GM10266 (cell line): ENCODE measurements around the gene STAM2.
"Not testable (repeated sequence)": the region's sequence is repeated elsewhere in the genome, so short reads cannot be mapped to it uniquely, and the experiment has no call there.

ENCODE experiments used
- DNase-seq: peaks from one replicate; pipeline ENCODE4 v3.0.0; 2012; ENCODE audit errors: extremely low spot score
- TF ChIP-seq, protein P1 (sequence below): IDR thresholded peaks from 2 replicates; pipeline ENCODE4 v1.5.1; 2012; ENCODE audit warnings: mild to moderate bottlenecking, low read depth; ENCODE audit not compliant: control insufficient read depth, insufficient read depth; ENCODE audit errors: missing control alignments

Gene STAM2

DNA sequence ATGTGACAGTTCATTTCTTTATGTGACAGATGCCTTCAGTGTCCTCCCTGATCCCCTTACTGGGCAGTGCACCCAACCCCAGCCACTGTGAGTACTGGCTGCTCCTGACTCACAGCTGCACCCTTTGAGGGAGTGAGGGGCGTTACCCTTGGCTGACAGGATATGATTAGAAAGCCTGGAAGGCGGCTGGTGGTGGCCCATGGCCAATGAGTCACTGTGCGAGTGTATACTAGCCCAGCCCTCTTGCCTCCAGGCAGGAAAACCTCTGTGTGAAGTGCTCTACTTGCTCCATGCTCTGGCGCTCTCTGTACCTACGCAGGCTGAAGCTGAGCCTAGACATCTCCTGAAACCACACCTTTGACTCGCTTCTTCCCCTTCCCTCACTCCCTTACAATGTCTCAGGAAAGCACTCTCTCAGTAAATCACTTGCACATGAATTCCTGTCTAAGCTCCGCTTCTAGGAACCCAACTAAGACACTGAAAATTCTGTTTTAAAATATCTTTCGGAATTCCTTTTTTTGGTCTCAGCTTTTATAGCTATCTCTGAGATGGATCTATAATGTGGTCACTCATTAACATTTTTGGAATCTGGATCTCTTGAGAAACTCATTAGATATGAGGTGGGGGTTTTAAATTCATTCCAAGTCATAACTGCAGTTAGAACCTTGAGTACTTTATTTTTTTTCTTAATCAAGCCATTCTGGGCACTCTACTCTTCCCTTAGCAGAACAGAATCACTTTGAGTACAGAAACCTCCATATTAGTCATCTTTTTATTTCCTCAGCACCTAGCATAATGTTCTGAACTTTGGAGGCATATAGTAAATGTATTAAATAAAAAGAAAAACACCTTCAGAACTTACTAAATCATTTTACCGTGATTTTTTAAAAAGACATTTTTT is 25.3 kb upstream of the STAM2 start:
- no peak for DNase-seq
- TF ChIP-seq, protein P1, sequence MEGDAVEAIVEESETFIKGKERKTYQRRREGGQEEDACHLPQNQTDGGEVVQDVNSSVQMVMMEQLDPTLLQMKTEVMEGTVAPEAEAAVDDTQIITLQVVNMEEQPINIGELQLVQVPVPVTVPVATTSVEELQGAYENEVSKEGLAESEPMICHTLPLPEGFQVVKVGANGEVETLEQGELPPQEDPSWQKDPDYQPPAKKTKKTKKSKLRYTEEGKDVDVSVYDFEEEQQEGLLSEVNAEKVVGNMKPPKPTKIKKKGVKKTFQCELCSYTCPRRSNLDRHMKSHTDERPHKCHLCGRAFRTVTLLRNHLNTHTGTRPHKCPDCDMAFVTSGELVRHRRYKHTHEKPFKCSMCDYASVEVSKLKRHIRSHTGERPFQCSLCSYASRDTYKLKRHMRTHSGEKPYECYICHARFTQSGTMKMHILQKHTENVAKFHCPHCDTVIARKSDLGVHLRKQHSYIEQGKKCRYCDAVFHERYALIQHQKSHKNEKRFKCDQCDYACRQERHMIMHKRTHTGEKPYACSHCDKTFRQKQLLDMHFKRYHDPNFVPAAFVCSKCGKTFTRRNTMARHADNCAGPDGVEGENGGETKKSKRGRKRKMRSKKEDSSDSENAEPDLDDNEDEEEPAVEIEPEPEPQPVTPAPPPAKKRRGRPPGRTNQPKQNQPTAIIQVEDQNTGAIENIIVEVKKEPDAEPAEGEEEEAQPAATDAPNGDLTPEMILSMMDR = no peak

- TF ChIP-seq, protein P1 = no peak
- DNase-seq = no peak
Observed at GRCh38 chr2:152200101-152200500, 24.5 kb upstream of the STAM2 start.

- no peak for DNase-seq
- TF ChIP-seq, protein P1 = no peak
Observed at GRCh38 chr2:152198499-152198898, 22.9 kb upstream of the STAM2 start.

DNA sequence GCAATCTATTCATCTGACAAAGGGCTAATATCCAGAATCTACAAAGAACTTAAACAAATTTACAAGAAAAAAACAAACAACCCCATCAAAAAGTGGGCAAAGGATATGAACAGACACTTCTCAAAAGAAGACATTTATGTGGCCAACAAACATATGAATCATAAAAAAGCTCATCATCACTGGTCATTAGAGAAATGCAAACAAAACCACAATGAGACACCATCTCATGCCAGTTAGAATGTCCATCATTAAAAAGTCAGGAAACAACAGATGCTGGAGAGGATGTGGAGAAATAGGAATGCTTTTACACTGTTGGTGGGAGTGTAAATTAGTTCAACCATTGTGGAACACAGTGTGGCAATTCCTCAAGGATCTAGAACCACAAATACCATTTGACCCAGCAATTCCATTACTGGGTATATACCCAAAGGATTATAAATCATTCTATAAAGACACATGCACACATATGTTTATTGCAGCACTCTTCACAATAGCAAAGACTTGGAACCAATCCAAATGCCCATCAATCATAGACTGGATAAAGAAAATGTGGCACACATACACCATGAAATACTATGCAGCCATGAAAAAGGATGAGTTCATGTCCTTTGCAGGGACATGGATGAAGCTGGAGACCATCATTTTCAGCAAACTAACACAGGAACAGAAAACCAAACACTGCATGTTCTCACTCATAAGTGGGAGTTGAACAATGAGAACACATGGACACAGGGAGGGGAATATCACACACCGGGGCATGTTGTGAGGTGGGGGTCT is 22.1 kb upstream of the STAM2 start:
- not testable (repeated sequence) for DNase-seq

DNA sequence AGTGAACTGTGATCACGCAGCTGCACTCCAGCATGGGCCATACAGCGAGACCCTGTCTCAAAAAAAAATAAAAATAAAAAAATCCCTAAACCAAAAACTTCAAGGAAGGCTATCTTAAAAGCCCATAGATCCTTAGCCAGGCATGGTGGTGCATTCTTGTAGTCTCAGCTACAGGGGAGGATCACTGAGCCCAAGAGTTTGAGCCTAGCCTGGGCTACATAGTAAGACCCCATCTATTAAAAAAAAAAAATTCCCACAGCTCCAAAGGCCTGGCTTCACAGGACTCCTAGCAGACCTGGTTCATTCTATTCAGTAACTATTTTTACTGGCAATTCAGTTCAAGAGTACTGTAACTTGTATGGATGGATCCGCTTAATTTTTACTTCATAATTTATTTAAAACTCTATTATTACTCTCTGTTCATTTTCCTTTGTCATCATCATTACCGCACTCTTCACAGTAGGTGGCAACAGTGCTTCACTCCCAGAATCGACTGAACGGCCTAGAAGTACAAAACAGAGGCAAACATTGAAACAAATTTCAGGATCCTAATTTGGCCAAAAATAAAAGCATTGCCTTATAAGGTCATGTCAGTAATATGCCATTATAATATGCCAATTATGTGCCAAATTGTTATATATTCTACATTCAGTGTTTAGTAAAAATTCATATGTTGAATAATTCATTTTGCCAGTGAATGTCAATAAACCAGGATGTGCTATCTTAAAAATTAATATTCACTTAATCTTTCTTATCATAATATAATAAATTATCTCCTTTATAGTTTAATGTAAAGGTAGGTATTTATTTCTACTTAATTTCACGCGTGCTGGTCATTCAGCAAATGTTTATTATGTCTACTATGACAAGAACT is 14.3 kb upstream of the STAM2 start:
- DNase-seq = peak; percentile 39
- TF ChIP-seq, protein P1 = peak; percentile 77

DNA sequence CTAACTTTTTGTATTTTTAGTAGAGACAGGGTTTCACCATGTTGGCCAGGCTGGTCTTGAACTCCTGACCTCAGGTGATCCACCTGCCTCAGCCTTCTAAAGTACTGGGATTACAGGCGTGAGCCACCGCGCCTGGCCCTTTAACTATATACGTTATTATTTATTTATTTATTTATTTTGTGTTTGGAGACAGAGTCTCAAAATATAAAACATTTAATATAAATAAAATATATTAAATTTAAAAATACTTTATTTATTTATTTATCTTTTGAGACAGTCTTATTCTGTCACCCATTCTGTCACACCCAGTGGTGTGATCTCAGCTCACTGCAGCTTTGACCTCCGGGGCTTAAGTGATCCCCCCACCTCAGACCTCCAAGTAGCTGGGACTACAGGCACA is 11.2 kb upstream of the STAM2 start:
- not testable (repeated sequence) for DNase-seq

- no peak for DNase-seq
Observed at GRCh38 chr2:152186262-152186661, 10.7 kb upstream of the STAM2 start.

More at GRCh38 chr2:152186262-152186661, 10.7 kb upstream of the STAM2 start:
- TF ChIP-seq, protein P1 = no peak
